HUES6 (cell line): ENCODE results near the gene CRIM1.

Source experiments
- H3K27ac ChIP-seq: 2 replicates; pipeline ENCODE4 v1.7.0; 2013; ENCODE audit warnings: low read depth, mild to moderate bottlenecking, low read length, inconsistent platforms
- H3K27me3 ChIP-seq: 2 replicates; pipeline ENCODE4 v1.6.1; 2013; ENCODE audit warnings: low read length; ENCODE audit not compliant: control insufficient read depth, insufficient read depth
- H3K36me3 ChIP-seq: 2 replicates; pipeline ENCODE4 v1.6.1; 2013; ENCODE audit warnings: low read length; ENCODE audit not compliant: control insufficient read depth, insufficient read depth
- H3K4me1 ChIP-seq: 2 replicates; pipeline ENCODE4 v1.6.1; 2013; ENCODE audit warnings: low read length; ENCODE audit not compliant: control insufficient read depth, insufficient read depth
- H3K4me3 ChIP-seq: 2 replicates; pipeline ENCODE4 v1.5.1; 2013; ENCODE audit warnings: low read depth, low read length
- H3K9ac ChIP-seq: one replicate; pipeline ENCODE4 v1.6.1; 2013; ENCODE audit warnings: mild to moderate bottlenecking, low read length
- H3K9me3 ChIP-seq: 2 replicates; pipeline ENCODE4 v1.6.1; 2013; ENCODE audit warnings: low read depth, low read length; ENCODE audit not compliant: control insufficient read depth, insufficient read depth

CRIM1 gene

GRCh38 chr2:36385603-36386002, 30.0 kb downstream of the CRIM1 start:
- no peak overlapping the region for H3K4me3 ChIP-seq
- no peaks in the 10 kb centered on the region for H3K27me3 ChIP-seq
- H3K36me3 ChIP-seq = peaks cover 4% of the 10 kb centered on the region; the same call in 1 of the 2 replicates
- no peaks in the 10 kb centered on the region for H3K9me3 ChIP-seq
- H3K4me1 ChIP-seq = peaks cover 60% of the 10 kb centered on the region
- H3K27ac ChIP-seq = no peak overlapping the region
- H3K9ac ChIP-seq = no peak overlapping the region

- H3K27me3 ChIP-seq = no peaks in the 10 kb centered on the region
- no peak overlapping the region for H3K9ac ChIP-seq
- H3K27ac ChIP-seq = no peak overlapping the region
- no peak overlapping the region for H3K4me3 ChIP-seq
- peaks cover 45% of the 10 kb centered on the region for H3K4me1 ChIP-seq
- peaks cover 4% of the 10 kb centered on the region; the same call in 1 of the 2 replicates for H3K36me3 ChIP-seq
- no peaks in the 10 kb centered on the region for H3K9me3 ChIP-seq
Observed at GRCh38 chr2:36387258-36387916, 31.8 kb downstream of the CRIM1 start.

GRCh38 chr2:36388472-36388871, 32.9 kb downstream of the CRIM1 start:
- no peak overlapping the region for H3K9ac ChIP-seq
- no peak overlapping the region for H3K4me3 ChIP-seq
- H3K27me3 ChIP-seq = no peaks in the 10 kb centered on the region
- H3K4me1 ChIP-seq = peaks cover 51% of the 10 kb centered on the region
- peaks cover 4% of the 10 kb centered on the region; the same call in 1 of the 2 replicates for H3K36me3 ChIP-seq
- H3K27ac ChIP-seq = no peak overlapping the region
- H3K9me3 ChIP-seq = no peaks in the 10 kb centered on the region

GRCh38 chr2:36389091-36389564, 33.5 kb downstream of the CRIM1 start:
- H3K9ac ChIP-seq = no peak overlapping the region

GRCh38 chr2:36389577-36389976, 34.0 kb downstream of the CRIM1 start:
- Histone ChIP-seq H3K4me3 (no peak overlapping the region), H3K27ac (no peak overlapping the region; the same call in 1 of the 2 replicates), H3K9ac (no peak overlapping the region), H3K9me3 (no peaks in the 10 kb centered on the region), H3K4me1 (peaks cover 48% of the 10 kb centered on the region), H3K36me3 (peaks cover 4% of the 10 kb centered on the region; the same call in 1 of the 2 replicates), H3K27me3 (no peaks in the 10 kb centered on the region)

More at GRCh38 chr2:36389091-36389564, 33.5 kb downstream of the CRIM1 start:
- Histone ChIP-seq H3K36me3 (peaks cover 4% of the 10 kb centered on the region; the same call in 1 of the 2 replicates), H3K4me1 (peaks cover 51% of the 10 kb centered on the region), H3K4me3 (no peak overlapping the region), H3K27ac (no peak overlapping the region; the same call in 1 of the 2 replicates), H3K9me3 (no peaks in the 10 kb centered on the region), H3K27me3 (no peaks in the 10 kb centered on the region)

- H3K27me3 ChIP-seq = no peaks in the 10 kb centered on the region
- H3K4me1 ChIP-seq = peaks cover 60% of the 10 kb centered on the region
- H3K9ac ChIP-seq = no peak overlapping the region
- no peak overlapping the region for H3K27ac ChIP-seq
- H3K4me3 ChIP-seq = no peak overlapping the region
- H3K9me3 ChIP-seq = no peaks in the 10 kb centered on the region
- peaks cover 9% of the 10 kb centered on the region; the same call in 1 of the 2 replicates for H3K36me3 ChIP-seq
Observed at GRCh38 chr2:36392571-36393255, 37.1 kb downstream of the CRIM1 start.

- Histone ChIP-seq H3K9me3 (no peaks in the 10 kb centered on the region), H3K36me3 (peaks cover 9% of the 10 kb centered on the region; the same call in 1 of the 2 replicates), H3K9ac (no peak overlapping the region), H3K27ac (no peak overlapping the region), H3K4me3 (no peak overlapping the region), H3K4me1 (peaks cover 64% of the 10 kb centered on the region), H3K27me3 (no peaks in the 10 kb centered on the region)
Observed at GRCh38 chr2:36393738-36394256, 38.2 kb downstream of the CRIM1 start.

GRCh38 chr2:36394804-36395203, 39.2 kb downstream of the CRIM1 start:
- Histone ChIP-seq H3K4me3 (no peak overlapping the region), H3K36me3 (0 out of 2 replicates have a peak, but pooled peaks cover 5% of the 10 kb centered on the region), H3K9me3 (no peaks in the 10 kb centered on the region), H3K9ac (no peak overlapping the region), H3K27ac (no peak overlapping the region), H3K27me3 (no peaks in the 10 kb centered on the region), H3K4me1 (peaks cover 59% of the 10 kb centered on the region)

GRCh38 chr2:36395866-36396265, 40.3 kb downstream of the CRIM1 start:
- Histone ChIP-seq H3K9ac (no peak overlapping the region), H3K27me3 (no peaks in the 10 kb centered on the region), H3K4me3 (no peak overlapping the region), H3K27ac (no peak overlapping the region), H3K9me3 (no peaks in the 10 kb centered on the region), H3K36me3 (0 out of 2 replicates have a peak, but pooled peaks cover 7% of the 10 kb centered on the region), H3K4me1 (peaks cover 59% of the 10 kb centered on the region)

- no peaks in the 10 kb centered on the region for H3K9me3 ChIP-seq
- peaks cover 59% of the 10 kb centered on the region for H3K4me1 ChIP-seq
- no peak overlapping the region for H3K27ac ChIP-seq
- no peaks in the 10 kb centered on the region for H3K27me3 ChIP-seq
- no peak overlapping the region for H3K4me3 ChIP-seq
- 0 out of 2 replicates have a peak, but pooled peaks cover 7% of the 10 kb centered on the region for H3K36me3 ChIP-seq
- no peak overlapping the region for H3K9ac ChIP-seq
Observed at GRCh38 chr2:36396878-36397539, 41.4 kb downstream of the CRIM1 start.
